DLD1 (cell line): ENCODE measurements around the gene CRIM1.

ENCODE experiments used
- in situ Hi-C: cut with HindIII; loops from 2 replicates; pipeline ENCODE4 v1.10.0; 2017; ENCODE audit warnings: low sequenced_read_pairs

CRIM1 gene

GRCh38 chr2:36371070-36371874 is 15.7 kb downstream of the CRIM1 start:
- in situ Hi-C loops, result no loop called here

- in situ Hi-C loops, result no loop called here
Measured at GRCh38 chr2:36371928-36372391, 16.4 kb downstream of the CRIM1 start.

DNA sequence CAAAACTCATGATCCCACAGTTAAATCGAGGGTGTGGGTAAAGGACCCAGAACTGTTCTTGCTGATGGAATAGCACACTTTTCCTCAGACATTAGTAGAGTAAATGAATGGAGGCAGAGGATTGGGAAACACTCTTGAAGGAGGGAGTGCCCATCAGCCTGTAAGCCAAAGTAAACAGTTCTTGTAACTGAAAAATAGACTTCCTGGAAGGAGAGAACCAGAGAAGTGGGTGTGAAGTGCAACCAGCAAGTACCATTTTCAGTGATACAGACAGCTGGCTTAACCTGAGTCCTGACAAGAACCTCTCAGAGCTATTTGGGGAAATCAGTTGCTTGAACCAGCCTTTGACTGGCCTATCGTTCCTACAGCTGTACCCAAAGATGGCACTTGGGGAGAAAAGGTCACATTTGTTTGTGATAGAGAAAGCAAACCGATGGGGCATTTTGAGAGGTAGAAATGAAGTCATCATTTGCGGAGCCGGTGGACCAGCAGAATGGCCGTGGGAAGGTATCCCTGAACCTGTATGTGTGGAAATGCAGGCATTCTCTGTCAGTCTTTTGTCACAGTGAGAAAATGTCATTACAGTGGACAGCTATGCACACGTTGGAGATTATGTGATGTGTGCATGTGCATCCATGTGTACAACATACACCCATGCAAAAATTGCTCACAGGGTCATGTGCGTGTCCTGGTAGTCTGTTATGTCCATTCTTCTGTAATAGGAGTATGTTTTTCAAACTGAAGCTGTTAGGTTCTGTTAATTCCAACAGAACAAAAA is 17.8 kb downstream of the CRIM1 start:
- in situ Hi-C loops, result no loop called here

DNA sequence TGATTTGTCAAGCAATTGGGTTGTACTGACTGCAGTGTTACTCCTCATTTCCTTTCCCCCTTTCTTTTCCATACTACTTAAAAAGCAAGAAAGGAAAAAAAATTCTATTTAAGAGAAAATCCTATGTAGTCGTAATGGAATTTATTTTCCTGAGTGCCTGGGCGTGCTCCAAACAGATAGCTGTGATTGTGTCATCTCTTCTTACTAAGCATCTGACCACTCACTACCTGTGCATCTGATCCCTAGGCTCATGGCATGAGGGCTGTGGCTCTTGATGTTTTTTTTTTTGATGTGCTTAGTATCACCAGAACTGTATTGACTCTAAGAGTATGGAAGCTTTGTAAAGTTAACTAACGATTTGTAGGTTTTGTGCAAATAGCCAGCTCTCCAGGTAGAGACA is 19.0 kb downstream of the CRIM1 start:
- in situ Hi-C loops, result no loop called here

DNA sequence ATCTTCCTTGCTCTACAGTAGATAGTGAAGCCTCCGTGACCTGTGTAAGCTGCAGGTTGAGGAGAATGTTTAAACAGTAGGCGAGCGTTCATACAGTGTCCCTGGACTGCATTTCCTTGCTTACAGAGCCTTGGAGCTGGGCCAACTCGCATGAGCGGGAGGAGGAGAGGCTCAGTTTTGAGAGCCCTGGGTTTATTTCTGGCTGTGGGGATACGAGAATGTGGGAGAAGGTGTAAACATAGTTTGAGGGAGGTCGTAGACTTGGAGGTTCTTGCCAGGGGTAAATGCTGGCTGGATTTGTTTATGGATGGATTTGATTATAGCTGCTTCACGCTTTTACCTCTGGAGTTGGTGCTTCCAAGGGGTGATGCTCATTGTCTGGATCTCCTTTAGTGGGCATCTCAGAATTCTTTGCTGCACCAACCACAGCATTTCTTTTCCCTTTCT is 20.8 kb downstream of the CRIM1 start:
- in situ Hi-C loops, result no loop called here

GRCh38 chr2:36376992-36377738 is 21.6 kb downstream of the CRIM1 start:
- in situ Hi-C loops, result no loop called here

DNA sequence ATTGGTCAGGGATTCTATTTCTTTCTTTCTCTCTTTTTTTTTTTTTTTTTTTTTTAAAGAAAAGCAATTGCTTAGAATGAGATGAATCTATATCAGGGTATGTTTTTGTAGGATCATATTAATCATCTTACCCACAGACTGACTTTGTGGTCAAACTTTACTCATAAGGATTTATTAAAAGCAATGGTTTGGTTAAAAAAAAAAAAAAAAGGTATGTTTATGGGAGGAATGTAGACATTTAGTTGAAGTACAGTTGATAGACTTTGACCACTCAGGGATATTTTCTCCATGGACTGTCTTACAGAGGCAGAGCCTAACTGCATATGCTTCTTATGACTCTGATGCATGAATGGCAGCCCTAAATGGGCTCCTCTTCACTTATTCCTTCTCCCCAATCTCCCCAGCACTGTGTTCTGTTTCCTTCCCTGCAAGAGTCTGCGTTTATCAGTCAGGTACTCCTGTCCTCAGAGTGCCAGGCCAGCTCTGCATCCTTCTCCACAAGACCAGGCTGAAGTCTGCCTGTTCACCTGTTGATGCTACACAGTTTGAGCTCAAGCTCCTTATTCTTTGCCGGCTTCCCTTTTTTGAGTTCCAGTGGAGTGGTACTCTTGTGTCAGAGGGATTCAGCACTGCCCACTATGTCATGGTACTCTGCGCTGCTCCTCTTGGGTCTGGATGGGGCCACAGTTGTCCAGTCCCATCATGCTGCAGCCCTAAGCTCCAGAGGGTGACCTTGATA is 24.3 kb downstream of the CRIM1 start:
- in situ Hi-C loops, result no loop called here

DNA sequence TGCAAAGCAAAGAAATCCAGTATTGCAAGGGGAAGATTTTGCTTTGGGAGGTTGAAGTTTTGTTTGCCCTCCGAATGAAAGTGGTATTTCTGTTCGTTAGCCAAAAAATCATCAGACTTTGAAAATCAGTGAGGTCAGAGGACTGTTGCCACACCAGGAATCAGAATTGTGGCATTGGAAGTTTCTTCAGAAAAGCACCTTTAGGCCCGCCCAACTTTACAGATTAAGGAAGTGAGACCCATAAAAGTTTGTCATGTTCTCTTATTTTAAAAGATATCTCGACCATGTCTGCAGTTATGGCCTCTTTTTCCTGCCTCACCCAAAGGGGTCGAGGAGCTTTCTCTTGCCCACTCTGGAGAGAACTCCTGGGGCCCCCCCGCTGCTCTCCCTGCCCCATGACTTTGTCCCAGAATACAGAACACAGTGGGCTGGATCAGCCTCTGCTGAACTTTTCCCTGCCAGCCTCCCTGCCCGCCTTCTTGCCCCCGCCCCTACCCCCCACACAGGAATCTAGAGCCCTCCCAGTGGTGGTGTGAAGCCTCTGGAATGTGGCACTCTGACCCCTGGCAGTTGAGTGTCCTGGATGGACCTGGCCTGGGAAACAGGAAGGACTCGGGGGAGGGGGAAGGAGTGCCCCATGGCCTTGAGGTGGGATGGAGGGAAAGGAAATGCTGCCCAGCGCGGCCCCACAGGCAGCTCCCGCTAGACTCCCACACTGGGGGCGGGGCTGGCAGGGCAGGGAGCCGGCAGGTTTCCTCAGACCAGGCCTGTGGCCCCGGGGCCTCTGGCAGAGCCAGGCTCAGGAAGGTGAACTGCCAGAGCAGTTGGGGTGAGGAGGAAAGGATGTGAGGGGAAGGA is 25.3 kb downstream of the CRIM1 start:
- in situ Hi-C loops, result no loop called here

DNA sequence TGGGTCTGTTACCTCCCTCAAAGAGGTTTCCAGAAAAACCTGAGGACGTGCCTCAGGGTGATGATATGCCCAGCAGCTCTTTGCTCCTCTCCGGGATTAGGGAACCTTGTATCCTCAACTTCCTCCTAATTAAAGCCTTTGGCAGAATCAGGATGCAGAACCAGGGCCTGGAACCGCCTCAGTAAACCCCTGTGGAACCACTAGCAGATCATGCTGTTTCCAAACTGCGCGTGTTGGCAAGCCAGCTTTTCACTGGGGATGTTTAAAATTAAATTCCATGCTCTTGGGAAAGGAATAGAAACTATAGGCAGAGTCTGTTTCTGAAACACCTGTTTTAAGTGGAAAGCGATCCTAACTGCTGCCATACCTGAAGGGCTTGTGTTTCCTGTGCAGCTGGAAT is 26.4 kb downstream of the CRIM1 start:
- in situ Hi-C loops, result no loop called here

GRCh38 chr2:36382472-36382871 is 26.9 kb downstream of the CRIM1 start:
- in situ Hi-C loops, result no loop called here

- in situ Hi-C loops, result no loop called here
Measured at GRCh38 chr2:36383726-36384125, 28.1 kb downstream of the CRIM1 start.

- in situ Hi-C loops, result no loop called here
Measured at GRCh38 chr2:36384454-36384853, 28.9 kb downstream of the CRIM1 start.

DNA sequence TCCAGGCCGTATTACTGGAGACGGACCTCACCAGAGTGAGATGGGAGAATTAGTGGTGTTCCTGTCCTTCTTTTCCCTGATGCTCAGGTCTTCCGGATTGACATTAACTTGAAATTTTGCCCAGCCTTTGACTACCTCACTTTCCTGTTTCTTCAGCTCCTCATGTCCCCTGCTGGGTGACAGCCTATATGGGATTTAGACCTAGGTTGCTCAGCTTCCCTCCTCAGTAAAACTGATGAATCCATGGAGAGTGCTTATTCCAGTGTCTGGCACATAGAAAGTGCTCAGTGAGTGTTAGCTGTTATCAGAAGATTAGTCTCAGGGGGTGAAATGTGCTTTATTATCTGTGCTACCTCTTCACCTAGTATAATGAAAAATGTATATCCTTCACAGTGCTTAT is 30.0 kb downstream of the CRIM1 start:
- in situ Hi-C loops, result no loop called here

- in situ Hi-C loops, result no loop called here
Measured at GRCh38 chr2:36387258-36387916, 31.8 kb downstream of the CRIM1 start.

DNA sequence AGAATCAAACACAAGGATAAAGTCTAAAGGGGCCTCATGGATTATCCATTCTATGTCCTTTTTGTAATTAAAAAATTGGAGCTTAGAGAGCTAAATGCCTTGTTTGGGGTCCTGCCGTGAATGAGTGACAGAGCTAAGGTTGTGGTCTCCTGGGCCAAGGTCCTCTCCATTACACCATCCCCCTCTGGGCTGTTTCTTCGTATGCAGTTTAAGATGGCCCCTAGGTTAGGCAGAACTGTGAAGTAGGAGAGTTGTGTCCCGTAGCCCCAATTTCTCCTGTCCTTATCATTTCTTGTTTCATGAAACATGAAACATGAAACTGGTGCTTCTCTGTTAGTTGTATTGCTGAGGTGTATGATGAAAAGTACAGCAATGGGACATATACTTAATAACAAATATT is 32.9 kb downstream of the CRIM1 start:
- in situ Hi-C loops, result no loop called here

- in situ Hi-C loops, result no loop called here
Measured at GRCh38 chr2:36389091-36389564, 33.5 kb downstream of the CRIM1 start.

DNA sequence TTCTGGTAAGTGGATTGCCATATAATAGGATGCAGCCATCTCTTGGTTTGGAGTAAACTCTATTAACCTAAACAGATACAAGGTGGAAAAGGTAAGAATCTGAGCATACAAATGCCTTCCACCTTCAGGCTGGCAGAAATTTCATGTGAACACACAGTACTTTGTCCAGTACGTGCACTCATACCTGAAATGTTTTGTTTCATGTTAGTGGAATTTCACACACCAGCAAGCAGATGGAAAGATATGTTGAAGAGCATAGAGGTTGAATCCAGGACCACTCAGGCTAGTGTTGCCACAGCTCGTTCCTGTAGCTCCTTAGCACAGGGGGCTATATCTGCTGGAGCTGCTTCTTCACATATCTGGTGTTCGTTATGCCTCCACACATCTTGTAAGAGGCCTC is 34.0 kb downstream of the CRIM1 start:
- in situ Hi-C loops, result no loop called here

DNA sequence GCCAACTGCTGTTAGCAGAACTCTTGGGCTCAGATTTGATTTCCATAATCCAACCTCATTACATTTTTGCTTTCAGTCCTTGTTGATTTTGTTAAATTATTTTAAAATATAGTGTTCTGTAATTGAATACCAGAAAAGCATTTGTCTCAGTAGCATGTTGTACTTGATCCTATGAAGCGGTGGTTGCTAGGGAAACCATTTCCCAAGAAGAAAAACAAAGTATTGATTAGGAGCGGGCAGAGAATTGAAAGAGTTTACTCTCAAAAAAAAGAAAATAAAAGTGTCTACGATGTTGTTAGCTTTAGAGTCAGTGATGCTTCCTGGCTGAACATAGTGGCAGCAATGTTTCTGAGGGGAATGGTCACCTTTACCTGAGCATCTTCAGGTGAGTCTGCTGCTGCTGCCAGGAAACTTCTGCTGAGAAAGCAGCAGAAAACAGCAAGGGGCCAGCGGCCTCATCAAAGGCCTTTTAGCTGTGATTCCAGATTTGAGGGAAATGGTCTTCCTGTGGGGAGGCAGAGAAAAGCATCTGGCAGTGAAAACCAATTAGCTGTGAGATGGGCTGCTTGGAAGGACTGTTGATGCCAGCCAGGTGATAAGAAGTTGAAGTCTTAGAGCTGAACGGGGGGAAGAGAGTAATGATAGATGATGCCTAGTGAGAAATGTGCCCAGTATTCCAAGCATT is 37.1 kb downstream of the CRIM1 start:
- in situ Hi-C loops, result no loop called here
